H1 (cell line): ENCODE measurements around the gene SLC6A19. TPM values are rescaled to one million over a fixed set of nuclear protein-coding genes. Genes with fewer than 3 reads are reported as not detected.

Source experiments
- ATF2 ChIP-seq: IDR thresholded peaks from 2 replicates; pipeline ENCODE4 v1.6.1; 2012; ENCODE audit warnings: low read length, inconsistent platforms
- BACH1 ChIP-seq: IDR thresholded peaks from 2 replicates; pipeline ENCODE4 v1.6.1; 2012; ENCODE audit warnings: low read length, improper control_type of control experiment
- SRF ChIP-seq: IDR thresholded peaks from 2 replicates; pipeline ENCODE4 v1.6.1; 2011; ENCODE audit warnings: mild to moderate bottlenecking, low read depth, low read length, moderate library complexity
- polyA plus RNA-seq, 7 experiments: library from polyadenylated mRNA; depleted of rRNA in 3 of 7; stranded (reverse) in 5 of 7; unstranded in 2 of 7; fragments of >200 nt in 5 of 7; fragments of 200-250 nt in 2 of 7; gene quantifications; 1 replicate in 5 of 7; 2 replicates in 1 of 7; 4 replicates in 1 of 7; pipeline versions ENCODE4 v1.2.1 to v1.2.3, GENCODE V29; 2011 to 2013; ENCODE audit warnings: missing spikeins in 2 of 7, mixed read lengths in 2 of 7
- total RNA-seq: library from RNA; stranded (reverse); fragmentation: NEBNext Ultra II Directional; extraction: Animal tissue kit (Norgen Biotek cat#: 25700); gene quantifications from 2 replicates; pipeline ENCODE4 v1.2.1, GENCODE V29; 2021

Gene SLC6A19
- total and polyA plus RNA-seq, 2 of the 8 experiments (the other 6 are each of a cell fraction or from before 2014, with no cell fraction given): 0.02 TPM; not detected in 1

GRCh38 chr5:1268666-1269065 lies 67.3 kb downstream of the SLC6A19 start (continued):
- TF ChIP-seq SRF (no peak), ATF2 (no peak), BACH1 (no peak)
- TF ChIP-seq, all 59 proteins: peak for 0
